Osteoblast (primary cell): Measurements from ENCODE around the gene TMEM141. TPM values are rescaled to one million over a fixed set of nuclear protein-coding genes. Genes with fewer than 3 reads are reported as not detected.

Source experiments
- DNase-seq: peaks from one replicate; pipeline ENCODE4 v3.0.0; 2011; ENCODE audit warnings: low spot score, mixed read lengths; ENCODE audit not compliant: insufficient read length; ENCODE audit errors: missing footprints
- H2AFZ ChIP-seq: 2 replicates; pipeline ENCODE4 v1.6.0; 2011; ENCODE audit warnings: mild to moderate bottlenecking, low read length
- H3K27ac ChIP-seq: 2 replicates; pipeline ENCODE4 v1.5.1; 2011; ENCODE audit warnings: mild to moderate bottlenecking, low read depth, low read length, moderate library complexity
- H3K27me3 ChIP-seq: 2 replicates; pipeline ENCODE4 v1.6.0; 2012; ENCODE audit warnings: mild to moderate bottlenecking, control low read depth, inconsistent platforms, low read length, moderate library complexity; ENCODE audit not compliant: insufficient read depth
- H3K36me3 ChIP-seq: 2 replicates; pipeline ENCODE4 v1.5.1; 2011; ENCODE audit warnings: mild to moderate bottlenecking, low read length, control low read depth, moderate library complexity; ENCODE audit not compliant: insufficient read depth
- H3K4me1 ChIP-seq: 2 replicates; pipeline ENCODE4 v1.5.1; 2011; ENCODE audit warnings: mild to moderate bottlenecking, low read length, control low read depth, moderate library complexity; ENCODE audit not compliant: insufficient read depth
- H3K4me2 ChIP-seq: 2 replicates; pipeline ENCODE4 v1.6.0; 2011; ENCODE audit warnings: mild to moderate bottlenecking, low read length; ENCODE audit not compliant: insufficient read depth
- H3K4me3 ChIP-seq: fragments of 200-600 bp; sonication (generic); 3 replicates; pipeline ENCODE4 v1.5.1; 2012; ENCODE audit warnings: mild to moderate bottlenecking, low read length, inconsistent platforms; ENCODE audit not compliant: insufficient read depth
- H3K79me2 ChIP-seq: 2 replicates; pipeline ENCODE4 v1.6.0; 2012; ENCODE audit warnings: mild to moderate bottlenecking, low read length, control low read depth, inconsistent platforms; ENCODE audit not compliant: insufficient read depth
- H3K9me3 ChIP-seq: 2 replicates; pipeline ENCODE4 v1.5.1; 2011; ENCODE audit warnings: low read depth, low read length, control low read depth
- H4K20me1 ChIP-seq: 2 replicates; pipeline ENCODE4 v1.6.0; 2012; ENCODE audit warnings: mild to moderate bottlenecking, low read length, control low read depth; ENCODE audit not compliant: insufficient read depth
- total RNA-seq: library from RNA; depleted of rRNA; stranded (reverse); fragments of >200 nt; gene quantifications from 2 replicates; pipeline ENCODE4 v1.2.3, GENCODE V29; 2012
- TF ChIP-seq, protein P1 (sequence below): IDR thresholded peaks from 2 replicates; pipeline ENCODE4 v1.5.1; 2011; ENCODE audit warnings: mild to moderate bottlenecking, low read depth, low read length, moderate library complexity; ENCODE audit errors: extremely low read depth

TMEM141 gene
- total RNA-seq, 1 donor, result 39.8 TPM

DNA sequence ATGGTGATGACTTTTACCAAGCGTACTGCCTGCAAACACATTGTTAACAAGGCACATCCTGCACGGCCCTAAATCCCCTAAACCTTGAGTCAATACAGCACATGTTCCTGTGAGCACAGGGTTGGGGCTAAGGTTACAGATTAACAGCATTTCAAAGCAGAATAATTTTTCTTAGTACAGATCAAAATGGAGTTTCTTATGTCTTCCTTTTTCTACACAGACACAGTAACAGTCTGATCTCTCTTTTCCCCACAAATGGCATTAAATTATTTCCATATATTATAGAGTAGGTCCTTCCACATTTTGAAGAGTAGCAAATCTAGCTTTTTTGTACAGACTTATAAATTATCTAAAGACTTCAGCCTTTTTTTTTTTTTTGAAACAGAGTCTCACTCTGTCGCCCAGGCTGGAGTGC is 1.6 kb upstream of the TMEM141 start:
- H3K27ac ChIP-seq, result no peak overlapping the region
- peaks cover 15% of the 10 kb centered on the region for H3K4me1 ChIP-seq
- TF ChIP-seq, protein P1, sequence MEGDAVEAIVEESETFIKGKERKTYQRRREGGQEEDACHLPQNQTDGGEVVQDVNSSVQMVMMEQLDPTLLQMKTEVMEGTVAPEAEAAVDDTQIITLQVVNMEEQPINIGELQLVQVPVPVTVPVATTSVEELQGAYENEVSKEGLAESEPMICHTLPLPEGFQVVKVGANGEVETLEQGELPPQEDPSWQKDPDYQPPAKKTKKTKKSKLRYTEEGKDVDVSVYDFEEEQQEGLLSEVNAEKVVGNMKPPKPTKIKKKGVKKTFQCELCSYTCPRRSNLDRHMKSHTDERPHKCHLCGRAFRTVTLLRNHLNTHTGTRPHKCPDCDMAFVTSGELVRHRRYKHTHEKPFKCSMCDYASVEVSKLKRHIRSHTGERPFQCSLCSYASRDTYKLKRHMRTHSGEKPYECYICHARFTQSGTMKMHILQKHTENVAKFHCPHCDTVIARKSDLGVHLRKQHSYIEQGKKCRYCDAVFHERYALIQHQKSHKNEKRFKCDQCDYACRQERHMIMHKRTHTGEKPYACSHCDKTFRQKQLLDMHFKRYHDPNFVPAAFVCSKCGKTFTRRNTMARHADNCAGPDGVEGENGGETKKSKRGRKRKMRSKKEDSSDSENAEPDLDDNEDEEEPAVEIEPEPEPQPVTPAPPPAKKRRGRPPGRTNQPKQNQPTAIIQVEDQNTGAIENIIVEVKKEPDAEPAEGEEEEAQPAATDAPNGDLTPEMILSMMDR, result no peak
- H3K4me3 ChIP-seq, result no peak overlapping the region
- H3K36me3 ChIP-seq, result peaks cover 6% of the 10 kb centered on the region
- H3K79me2 ChIP-seq, result peaks cover 11% of the 10 kb centered on the region
- H3K27me3 ChIP-seq, result no peaks in the 10 kb centered on the region
- H3K9me3 ChIP-seq, result no peaks in the 10 kb centered on the region
- H2AFZ ChIP-seq, result no peak overlapping the region
- peaks cover 18% of the 10 kb centered on the region for H4K20me1 ChIP-seq
- DNase-seq, result no peak
- no peak overlapping the region for H3K4me2 ChIP-seq

DNA sequence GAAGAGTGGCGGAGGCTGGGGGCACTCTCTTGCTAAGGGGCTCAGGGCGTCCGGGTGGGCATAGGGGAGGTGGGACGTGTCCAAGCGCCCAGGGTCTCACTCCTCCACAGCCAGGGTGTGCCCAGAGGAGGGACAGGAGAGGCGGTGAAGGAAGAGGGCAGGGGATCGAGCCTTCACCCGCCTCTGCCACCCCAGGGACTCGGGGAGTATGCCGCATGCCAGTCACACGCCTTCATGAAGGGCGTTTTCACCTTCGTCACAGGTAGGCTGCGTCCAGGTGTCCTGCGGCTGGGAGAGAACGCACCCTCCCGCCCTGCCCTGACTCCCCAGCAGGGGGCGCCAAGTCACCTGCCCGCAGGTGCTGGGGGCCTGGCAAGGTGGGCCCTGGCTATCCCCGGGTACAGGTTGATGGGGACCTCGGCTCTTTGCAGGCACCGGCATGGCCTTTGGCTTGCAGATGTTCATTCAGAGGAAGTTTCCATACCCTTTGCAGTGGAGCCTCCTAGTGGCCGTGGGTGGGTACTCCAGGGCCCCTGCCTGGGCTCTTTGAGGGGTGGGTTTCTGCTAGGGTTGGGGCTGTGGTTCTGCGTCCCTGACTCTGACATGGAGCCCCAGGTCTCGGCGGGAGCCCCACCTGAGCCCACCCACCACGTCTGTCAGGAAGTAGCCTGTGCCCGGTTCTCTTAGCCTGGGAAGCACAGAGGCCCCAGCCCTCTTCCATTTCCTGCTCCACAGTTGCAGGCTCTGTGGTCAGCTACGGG is 552 bp downstream of the TMEM141 start:
- peaks cover 18% of the 10 kb centered on the region for H4K20me1 ChIP-seq
- peak; percentile 87 for DNase-seq
- no peaks in the 10 kb centered on the region for H3K9me3 ChIP-seq
- H3K27me3 ChIP-seq, result peaks cover 11% of the 10 kb centered on the region
- peak overlapping the region; percentile 85 for H2AFZ ChIP-seq
- peak overlapping the region; percentile 97 for H3K4me3 ChIP-seq
- peaks cover 6% of the 10 kb centered on the region for H3K36me3 ChIP-seq
- H3K4me2 ChIP-seq, result peak overlapping the region; percentile 99
- H3K4me1 ChIP-seq, result peaks cover 15% of the 10 kb centered on the region
- TF ChIP-seq, protein P1, result peak; percentile 90
- peaks cover 11% of the 10 kb centered on the region for H3K79me2 ChIP-seq
- H3K27ac ChIP-seq, result peak overlapping the region; percentile 68

DNA sequence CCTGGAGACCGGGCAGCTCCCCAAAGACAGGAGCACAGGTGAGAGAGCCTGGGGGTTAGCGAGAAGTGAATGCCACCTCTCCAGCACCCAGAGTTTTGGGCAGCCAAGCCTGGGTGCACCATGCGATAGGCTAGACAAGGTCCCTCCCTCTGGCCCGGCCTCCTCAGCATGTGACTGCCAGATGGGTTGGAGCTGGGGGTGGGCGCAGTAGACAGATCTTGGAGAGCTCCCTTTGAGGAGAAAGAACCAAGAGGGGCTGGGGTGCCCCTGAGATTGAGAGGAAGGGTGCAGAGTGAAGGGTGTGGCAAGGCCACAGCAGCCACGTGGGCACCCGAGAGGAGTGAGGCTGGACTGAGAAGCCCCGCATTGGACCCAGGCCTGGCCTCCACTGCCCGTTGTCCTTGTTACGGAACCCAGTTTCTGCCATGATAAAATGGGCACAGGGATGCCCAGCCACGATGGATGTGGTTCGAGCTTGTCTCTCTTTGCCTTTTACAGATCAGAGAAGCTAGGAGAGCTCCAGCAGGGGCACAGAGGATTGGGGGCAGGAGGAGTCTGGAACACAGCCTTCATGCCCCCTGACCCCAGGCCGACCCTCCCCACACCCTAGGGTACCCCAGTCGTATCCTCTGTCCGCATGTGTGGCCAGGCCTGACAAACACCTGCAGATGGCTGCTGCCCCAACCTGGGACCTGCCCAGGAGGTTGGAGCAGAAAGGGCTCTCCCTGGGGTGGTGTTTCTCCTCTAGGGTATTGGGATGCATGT is 1.4 kb downstream of the TMEM141 start:
- Histone ChIP-seq H3K4me1 (peaks cover 15% of the 10 kb centered on the region), H3K27ac (no peak overlapping the region), H3K79me2 (peaks cover 11% of the 10 kb centered on the region), H3K4me3 (peak overlapping the region; percentile 97), H4K20me1 (peaks cover 18% of the 10 kb centered on the region), H3K4me2 (peak overlapping the region; percentile 99), H3K36me3 (peaks cover 6% of the 10 kb centered on the region), H3K9me3 (no peaks in the 10 kb centered on the region), H2AFZ (no peak overlapping the region), H3K27me3 (peaks cover 18% of the 10 kb centered on the region)
- TF ChIP-seq, protein P1, result no peak
- peak; percentile 73 for DNase-seq
